ENCODE measurements around the gene PHYHIPL.

DNA sequence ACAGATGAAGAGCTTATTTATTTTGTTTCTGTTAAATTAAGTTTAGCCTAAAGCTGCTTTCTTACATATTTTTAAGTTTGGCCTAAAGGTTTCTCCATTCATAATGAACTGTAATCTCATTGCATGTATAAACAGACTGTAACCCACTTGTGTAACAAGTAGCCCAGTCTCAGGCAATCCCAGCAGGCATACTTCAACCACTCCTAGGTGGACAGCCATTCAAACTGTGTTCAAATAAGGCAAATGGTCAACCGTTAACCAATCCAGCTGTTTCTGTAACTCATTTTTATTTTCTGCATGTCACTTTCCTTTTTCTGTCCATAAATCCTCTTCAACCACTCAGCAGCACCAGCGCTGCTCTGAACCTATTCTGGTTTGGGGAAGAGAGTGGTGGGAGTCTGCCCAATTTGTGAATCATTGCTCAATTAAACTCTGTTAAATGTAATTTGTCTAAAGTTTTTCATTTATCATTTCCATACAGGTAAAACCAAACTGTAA is 35.9 kb downstream of the PHYHIPL start:
- TF ChIP-seq, protein P1, sequence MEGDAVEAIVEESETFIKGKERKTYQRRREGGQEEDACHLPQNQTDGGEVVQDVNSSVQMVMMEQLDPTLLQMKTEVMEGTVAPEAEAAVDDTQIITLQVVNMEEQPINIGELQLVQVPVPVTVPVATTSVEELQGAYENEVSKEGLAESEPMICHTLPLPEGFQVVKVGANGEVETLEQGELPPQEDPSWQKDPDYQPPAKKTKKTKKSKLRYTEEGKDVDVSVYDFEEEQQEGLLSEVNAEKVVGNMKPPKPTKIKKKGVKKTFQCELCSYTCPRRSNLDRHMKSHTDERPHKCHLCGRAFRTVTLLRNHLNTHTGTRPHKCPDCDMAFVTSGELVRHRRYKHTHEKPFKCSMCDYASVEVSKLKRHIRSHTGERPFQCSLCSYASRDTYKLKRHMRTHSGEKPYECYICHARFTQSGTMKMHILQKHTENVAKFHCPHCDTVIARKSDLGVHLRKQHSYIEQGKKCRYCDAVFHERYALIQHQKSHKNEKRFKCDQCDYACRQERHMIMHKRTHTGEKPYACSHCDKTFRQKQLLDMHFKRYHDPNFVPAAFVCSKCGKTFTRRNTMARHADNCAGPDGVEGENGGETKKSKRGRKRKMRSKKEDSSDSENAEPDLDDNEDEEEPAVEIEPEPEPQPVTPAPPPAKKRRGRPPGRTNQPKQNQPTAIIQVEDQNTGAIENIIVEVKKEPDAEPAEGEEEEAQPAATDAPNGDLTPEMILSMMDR (IDR thresholded peaks at IDR 0.05) = no peak
- TF ChIP-seq POLR2A (IDR thresholded peaks at IDR 0.05) = no peak

Measured in thyroid gland (tissue), 4 donors.